HG03025 (cell line): ENCODE data around the gene ITPR2.

Experiments
- ATAC-seq: cut with Tn5 transposase; IDR thresholded peaks from one replicate; pipeline ENCODE4 v1.9.1; 2021; ENCODE audit warnings: mild to moderate bottlenecking, moderate library complexity; ENCODE audit not compliant: unreplicated experiment, low FRiP score

Gene ITPR2

GRCh38 chr12:26711569-26711968, 121.4 kb downstream of the ITPR2 start:
- ATAC-seq = no peak

DNA sequence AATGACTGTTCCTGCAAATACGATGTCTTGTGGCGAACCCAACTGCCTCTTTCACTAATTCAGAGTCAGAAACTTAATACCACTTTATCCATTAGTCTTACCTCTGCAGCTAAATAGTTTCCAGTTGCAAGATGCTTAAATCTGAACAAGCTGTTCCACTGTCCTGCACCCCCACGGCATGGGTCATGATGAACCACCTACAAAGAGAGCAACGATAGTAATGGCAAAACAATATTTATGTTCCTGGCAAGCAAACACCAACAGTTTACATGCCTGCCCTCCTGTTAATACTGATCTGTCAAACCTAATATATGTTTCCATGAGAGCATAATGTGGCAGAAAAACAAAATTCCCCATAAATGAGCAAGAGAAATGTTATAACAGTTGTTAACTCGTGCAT, 121.9 kb downstream of the ITPR2 start:
- no peak for ATAC-seq

DNA sequence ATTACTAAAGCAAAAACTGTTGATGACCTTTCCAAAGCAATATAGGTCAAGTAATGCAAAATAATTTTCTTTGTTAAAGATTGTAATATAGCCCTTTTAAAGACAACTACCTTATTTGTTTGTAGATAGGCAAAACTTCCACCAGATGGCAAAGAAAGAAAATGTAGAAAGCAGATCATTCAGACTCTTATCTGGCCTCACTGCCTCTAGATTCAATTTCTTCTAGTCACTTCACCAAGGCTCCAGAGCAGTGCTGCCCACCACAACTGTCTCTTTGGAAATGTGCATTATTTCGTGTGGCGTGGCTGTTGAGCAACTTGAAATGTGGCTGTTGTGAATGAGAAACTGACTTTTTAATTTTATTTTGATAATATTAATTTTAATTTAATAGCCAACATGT, 127.1 kb downstream of the ITPR2 start:
- ATAC-seq = no peak

- no peak for ATAC-seq
Measured at GRCh38 chr12:26704684-26705460, 128.1 kb downstream of the ITPR2 start.

DNA sequence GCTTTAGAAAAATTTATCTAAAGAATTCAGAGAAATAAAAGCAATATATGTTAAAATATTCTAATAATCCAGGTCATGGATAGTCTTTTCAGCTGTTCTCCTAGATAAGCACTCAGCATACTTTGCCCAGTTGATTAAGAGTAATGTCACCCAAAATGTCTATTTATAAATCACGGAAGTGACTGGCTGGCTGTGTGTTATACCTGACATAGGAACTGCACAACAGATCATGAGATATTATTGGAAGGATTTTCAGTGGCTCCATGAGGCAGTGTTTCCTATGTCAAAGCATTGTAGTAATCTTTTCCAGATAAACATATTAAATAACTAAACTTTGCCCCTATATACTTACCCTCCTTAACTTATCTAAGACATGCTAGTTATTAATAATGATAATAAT, 128.8 kb downstream of the ITPR2 start:
- no peak for ATAC-seq

GRCh38 chr12:26702741-26703140, 130.3 kb downstream of the ITPR2 start:
- no peak for ATAC-seq

DNA sequence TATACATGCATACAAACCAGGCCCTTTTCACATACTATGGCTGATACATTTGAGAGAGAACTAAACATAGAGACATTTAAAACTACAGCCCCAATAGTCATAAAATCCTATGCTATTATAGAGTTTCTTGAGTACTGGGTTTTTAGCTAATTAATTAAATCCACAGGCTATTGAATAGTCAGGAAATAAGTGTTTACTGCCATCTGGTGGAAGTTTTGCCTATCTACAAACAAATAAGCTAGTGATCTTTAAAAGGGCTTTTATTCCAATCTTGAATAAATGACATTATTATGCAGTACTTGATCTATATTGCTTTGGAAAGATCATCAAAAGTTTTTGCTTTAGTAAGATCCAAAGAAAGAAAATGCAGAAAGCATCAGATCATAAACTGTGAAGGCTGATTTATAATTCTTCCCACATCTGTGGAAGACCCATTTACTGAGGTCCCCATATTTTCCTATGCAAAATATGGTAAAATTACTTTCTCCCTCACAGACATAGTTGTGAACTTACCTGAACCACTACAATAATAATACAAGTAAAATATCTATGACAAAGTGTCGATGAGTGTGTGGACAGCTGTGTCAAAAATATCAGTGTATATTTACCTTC, 131.3 kb downstream of the ITPR2 start:
- no peak for ATAC-seq

- no peak for ATAC-seq
Measured at GRCh38 chr12:26700430-26700829, 132.6 kb downstream of the ITPR2 start.

GRCh38 chr12:26699237-26699636, 133.8 kb downstream of the ITPR2 start:
- ATAC-seq = no peak

- no peak for ATAC-seq
Measured at GRCh38 chr12:26698186-26698585, 134.8 kb downstream of the ITPR2 start.

DNA sequence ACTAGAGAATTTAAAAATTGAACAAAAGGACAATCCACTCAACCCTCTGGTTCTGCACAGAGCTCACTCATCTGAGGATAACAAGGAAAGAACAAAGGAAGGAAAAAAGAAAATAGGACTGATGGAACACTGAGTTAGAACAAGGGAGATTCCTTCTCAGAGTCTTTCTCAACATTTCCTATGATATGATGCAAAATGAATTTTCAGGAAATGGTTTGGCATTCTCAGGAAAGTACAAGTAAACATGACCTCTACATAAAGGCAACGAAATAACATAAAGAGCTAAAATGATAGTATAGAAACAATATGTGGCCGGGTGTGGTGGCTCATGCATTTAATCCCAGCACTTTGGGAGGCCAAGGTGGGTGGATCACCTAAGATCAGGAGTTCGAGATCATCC, 135.8 kb downstream of the ITPR2 start:
- ATAC-seq = no peak

GRCh38 chr12:26696613-26697092, 136.3 kb downstream of the ITPR2 start:
- ATAC-seq = no peak

- no peak for ATAC-seq
Measured at GRCh38 chr12:26696048-26696612, 136.9 kb downstream of the ITPR2 start.

GRCh38 chr12:26694402-26694801, 138.6 kb downstream of the ITPR2 start:
- no peak for ATAC-seq

- ATAC-seq = no peak
Measured at GRCh38 chr12:26692407-26692806, 140.6 kb downstream of the ITPR2 start.

GRCh38 chr12:26691234-26691970, 141.6 kb downstream of the ITPR2 start:
- ATAC-seq = no peak

DNA sequence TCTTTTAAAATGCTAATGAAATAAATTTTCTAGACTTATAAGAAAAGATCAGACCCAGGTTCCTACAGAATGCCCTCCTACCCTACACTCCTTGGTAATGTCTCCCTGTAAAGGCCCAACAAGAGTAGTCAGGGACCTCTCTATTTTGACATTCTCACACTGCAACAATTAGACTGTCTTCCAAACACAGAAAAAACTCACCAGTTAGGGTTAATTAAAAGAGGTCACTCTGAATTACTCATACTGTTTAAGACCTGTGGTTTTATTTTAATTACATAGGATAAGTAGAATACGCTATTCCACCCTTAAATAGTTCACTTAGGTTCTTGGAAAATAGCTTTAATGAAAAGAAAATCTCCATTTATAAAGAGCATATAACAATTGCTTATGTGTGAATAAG, 142.4 kb downstream of the ITPR2 start:
- ATAC-seq = no peak

DNA sequence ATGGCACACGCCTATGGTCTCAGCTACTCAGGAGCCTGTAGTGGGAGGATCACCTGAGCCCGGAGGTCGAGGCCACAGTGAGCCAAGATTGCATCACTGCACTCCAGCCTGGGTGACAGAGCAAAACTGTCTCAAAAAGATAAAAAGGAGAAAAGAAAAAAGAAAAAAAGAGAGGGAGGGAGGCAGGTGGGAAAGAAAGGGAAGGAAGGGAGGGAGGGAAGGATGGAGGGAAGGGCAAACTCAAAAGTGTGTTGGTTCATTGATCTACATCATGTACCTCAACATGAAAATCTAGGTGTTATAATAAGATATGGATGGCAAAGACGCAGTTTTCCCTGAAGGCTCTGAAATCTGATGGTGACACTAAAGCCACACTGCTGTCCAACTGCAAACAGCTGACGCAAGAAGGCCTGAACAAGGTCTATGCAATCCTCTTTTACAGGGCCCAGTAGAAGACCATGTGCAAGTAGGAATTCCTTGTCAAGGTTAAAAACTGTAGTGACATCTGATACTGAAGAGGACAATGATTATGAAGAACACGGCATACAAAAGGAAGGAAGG, 143.6 kb downstream of the ITPR2 start:
- ATAC-seq = no peak

GRCh38 chr12:26688344-26688904, 144.6 kb downstream of the ITPR2 start:
- ATAC-seq = no peak

DNA sequence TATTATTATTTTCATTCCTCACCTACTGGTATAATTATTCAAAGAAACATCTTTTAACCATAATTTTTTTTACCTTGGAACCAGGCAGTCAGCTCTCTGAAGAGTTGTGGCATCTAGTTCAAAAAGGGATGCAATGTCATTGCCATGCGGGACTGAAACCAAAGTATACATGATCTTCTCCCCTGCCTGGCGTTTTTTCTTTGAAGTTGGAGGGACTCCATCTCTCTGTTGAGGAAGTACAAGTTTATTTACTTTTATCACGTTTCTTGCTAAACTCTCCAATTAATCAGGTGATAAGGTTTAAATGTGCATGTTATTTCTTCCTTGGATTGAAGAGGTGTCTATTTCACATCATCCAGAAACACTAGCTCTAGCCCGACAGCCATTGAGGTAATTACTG, 146.6 kb downstream of the ITPR2 start:
- no peak for ATAC-seq
